Activated naive CD8-positive, alpha-beta T cell treated with anti-CD3 and anti-CD28 coated beads for 36 hours (primary cell): ENCODE measurements around the gene SCNN1A. TPM values are rescaled to one million over a fixed set of nuclear protein-coding genes. Genes with fewer than 3 reads are reported as not detected.
A peak's percentile ranks its signal among the peaks of the same experiment; 100 is the strongest.

Source experiments
- DNase-seq: peaks from one replicate; pipeline ENCODE4 v3.0.0; 2021
- H3K27ac Mint-ChIP-seq: one replicate; pipeline ENCODE4 v1.8.0; 2022; ENCODE audit warnings: mild to moderate bottlenecking, moderate library complexity, mixed read lengths
- H3K27me3 Mint-ChIP-seq: one replicate; pipeline ENCODE4 v1.8.0; 2022; ENCODE audit warnings: mild to moderate bottlenecking, mixed read lengths
- H3K36me3 Mint-ChIP-seq: one replicate; pipeline ENCODE4 v1.8.0; 2021; ENCODE audit warnings: mild to moderate bottlenecking, mixed read lengths
- H3K4me1 Mint-ChIP-seq: one replicate; pipeline ENCODE4 v1.8.0; 2021; ENCODE audit warnings: mixed read lengths
- H3K4me3 Mint-ChIP-seq: one replicate; pipeline ENCODE4 v1.8.0; 2022; ENCODE audit warnings: mild to moderate bottlenecking, moderate library complexity, mixed read lengths
- H3K9me3 Mint-ChIP-seq: one replicate; pipeline ENCODE4 v1.8.0; 2022; ENCODE audit warnings: mixed read lengths
- total RNA-seq, 2 experiments: library from RNA; stranded (reverse); gene quantifications; one replicate each; pipeline ENCODE4 v1.2.3, GENCODE V29; 2021

The SCNN1A gene
- total RNA-seq, 2 experiments from 2014 or later = 2.7 to 3.7 TPM

DNA sequence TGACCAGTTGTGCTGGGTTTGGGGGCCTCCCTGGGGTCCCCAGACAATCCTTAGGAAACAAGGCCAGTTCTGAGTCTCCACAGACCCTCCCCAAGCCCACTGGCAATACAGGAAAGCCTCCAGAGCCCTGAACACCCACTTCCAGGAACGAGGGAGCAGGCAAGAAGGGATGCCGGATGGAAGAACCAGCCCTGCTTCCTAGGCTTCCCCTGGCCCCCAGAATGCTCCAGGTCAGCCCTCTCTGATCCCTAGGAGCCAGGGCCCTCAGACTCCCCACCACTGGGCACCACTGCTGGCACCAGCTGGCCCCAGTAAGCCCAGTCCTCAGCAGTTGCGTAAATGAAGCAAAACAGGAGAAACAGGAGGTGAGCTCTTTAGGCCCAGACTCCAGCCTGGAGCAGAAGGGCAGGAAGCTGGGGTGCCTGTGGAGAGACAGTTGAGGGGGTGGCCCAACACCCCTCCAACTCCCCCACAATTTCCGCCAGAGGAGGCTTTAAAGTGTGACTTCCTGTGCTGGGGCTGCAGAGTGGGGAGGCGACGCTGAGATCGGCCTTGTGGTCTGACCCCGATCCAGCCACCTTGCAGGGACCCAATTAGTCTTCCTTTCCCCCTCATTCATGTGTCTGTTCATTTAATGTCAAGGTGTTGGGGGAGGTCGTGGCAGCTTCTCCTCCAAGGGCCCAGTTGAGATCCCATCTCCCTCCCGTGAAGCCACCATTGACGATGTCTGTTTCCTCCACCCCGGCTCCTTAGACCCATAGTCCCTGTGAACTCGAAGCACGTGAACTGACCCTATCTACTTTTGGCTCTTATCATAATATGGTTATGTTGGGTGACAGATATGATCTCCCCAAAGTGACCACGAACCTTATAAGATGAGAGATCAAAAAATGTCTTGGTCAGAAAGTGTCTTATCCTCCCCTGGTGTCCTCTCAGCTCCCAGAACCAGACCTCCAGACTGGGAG is 38.2 kb downstream of the SCNN1A start:
- no peaks in the 10 kb centered on the region for H3K27me3 Mint-ChIP-seq
- peaks cover 47% of the 10 kb centered on the region for H3K4me1 Mint-ChIP-seq
- peaks cover 30% of the 10 kb centered on the region for H3K36me3 Mint-ChIP-seq
- DNase-seq = peak; percentile 61
- H3K9me3 Mint-ChIP-seq = no peaks in the 10 kb centered on the region
- H3K4me3 Mint-ChIP-seq = no peak overlapping the region
- no peak overlapping the region for H3K27ac Mint-ChIP-seq

DNA sequence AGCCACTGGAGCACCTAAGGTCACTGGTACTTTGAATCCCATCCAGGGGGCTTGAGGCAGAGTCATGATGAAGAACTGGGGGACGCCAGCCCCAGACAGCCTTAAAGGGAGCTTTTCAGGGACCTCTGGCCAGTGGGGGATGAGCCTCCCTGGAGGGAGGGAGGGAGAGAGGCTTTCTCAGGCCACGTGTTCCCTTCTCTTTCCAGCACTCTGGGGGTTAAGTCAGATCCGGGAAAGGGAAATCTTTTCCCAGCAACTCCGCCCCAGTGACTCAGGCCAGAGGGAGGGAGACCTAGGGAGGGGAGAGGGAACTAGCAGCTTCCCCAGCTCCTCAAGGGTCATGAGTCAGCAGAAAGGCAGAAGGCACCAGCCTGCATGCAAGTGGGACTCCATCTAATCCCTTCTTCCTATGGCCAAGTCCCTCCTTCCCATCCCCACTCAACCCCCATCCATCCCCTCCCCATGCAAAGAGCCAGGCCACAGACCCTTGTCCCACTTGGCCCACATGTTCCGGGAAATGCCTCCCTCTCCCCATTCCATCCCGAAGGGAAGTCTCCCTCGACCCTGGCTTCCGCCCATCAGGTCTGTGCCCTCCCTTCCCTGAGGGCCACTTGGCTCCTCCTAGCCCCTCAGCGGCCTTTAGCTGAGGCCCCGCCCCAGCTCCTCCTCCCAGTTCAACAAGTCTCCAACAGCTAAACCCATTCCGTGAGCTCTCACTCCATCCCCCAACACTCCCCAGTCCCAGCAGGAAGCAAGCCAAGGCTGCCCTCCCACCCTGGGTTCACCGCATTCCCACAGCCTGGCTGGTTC is 39.1 kb downstream of the SCNN1A start:
- peaks cover 33% of the 10 kb centered on the region for H3K36me3 Mint-ChIP-seq
- no peak overlapping the region for H3K27ac Mint-ChIP-seq
- no peaks in the 10 kb centered on the region for H3K27me3 Mint-ChIP-seq
- DNase-seq = peak; percentile 71
- H3K4me1 Mint-ChIP-seq = peaks cover 48% of the 10 kb centered on the region
- H3K4me3 Mint-ChIP-seq = no peak overlapping the region
- no peaks in the 10 kb centered on the region for H3K9me3 Mint-ChIP-seq

DNA sequence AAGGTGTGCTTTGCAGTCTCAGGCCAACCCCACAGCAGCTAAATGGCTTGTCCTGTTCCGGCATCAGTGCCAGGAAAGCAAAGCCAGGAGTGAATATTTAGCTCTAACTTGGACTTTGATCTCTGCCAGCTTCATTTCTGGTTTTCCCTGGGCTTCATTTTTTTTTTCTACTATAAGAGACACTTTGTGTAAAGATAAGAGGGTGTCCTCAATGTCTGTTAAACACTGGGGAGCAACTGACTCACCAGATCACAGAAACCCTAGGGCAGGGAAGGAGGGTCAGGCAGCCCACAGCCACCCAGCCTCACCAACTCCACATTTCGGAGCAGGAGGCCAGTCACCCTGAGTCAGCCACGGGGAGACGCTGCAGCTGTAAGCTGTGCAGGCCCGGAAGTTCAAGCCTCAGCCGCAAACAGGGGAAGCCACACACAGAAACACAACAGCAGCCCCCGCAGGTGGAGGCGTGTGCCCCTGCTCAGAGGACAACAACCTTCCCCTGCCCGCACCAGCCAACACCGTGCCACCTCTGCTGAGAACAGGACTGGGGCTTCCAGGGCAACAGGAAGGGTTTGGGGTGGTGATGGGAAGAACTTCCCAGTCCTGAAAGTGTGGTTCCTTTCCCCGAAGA is 39.8 kb downstream of the SCNN1A start:
- Mint-ChIP-seq H3K4me3 (no peak overlapping the region), H3K36me3 (peaks cover 34% of the 10 kb centered on the region), H3K4me1 (peaks cover 49% of the 10 kb centered on the region), H3K9me3 (no peaks in the 10 kb centered on the region), H3K27me3 (no peaks in the 10 kb centered on the region), H3K27ac (no peak overlapping the region)
- peak; percentile 89 for DNase-seq

DNA sequence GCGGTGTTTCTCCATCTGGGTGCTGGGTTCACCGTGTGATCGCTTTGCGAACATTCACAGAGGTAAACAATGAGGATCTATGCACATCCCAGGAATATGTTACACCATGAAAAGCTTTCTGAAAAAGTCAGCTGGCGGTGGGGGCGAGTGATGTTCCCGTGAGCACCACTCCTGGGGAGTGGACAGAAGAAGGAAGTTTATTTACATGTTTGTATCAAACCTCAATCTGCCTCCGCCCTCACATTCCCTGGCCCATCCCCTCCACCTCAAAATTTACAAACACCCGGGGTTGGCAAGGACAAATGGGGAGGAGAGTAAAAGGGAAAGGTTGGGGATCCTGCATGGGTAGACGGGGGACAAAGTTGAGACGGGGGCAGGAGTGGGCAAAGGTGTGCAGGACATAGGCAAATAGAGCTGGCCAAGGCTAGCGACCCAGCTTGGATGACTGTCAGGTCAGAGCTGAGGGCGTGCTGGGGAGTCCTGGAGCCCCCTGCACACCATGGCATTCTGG is 40.4 kb downstream of the SCNN1A start:
- no peak for DNase-seq
- H3K9me3 Mint-ChIP-seq = no peaks in the 10 kb centered on the region
- H3K4me3 Mint-ChIP-seq = no peak overlapping the region
- H3K27me3 Mint-ChIP-seq = no peaks in the 10 kb centered on the region
- peaks cover 38% of the 10 kb centered on the region for H3K36me3 Mint-ChIP-seq
- no peak overlapping the region for H3K27ac Mint-ChIP-seq
- peaks cover 52% of the 10 kb centered on the region for H3K4me1 Mint-ChIP-seq

DNA sequence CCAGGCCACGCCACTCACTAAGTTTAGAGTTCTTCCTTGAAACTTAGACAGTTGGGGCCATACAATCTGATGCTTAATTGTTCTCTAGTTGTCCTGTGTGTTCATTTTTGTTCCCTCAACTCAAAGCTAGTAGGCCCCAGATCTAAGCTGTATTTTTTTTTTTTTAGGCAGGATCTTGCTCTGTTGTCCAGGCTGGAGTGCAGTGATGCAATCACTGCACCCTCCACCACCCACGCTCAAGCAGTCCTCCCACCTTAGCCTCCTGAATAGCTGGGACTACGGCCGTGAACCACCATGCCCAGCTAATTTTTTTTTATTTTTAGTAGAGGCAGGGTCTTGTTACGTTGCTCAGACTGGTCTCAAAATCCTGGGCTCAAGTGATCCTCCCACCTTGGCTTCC is 41.0 kb downstream of the SCNN1A start:
- peak overlapping the region; percentile 76 for H3K27ac Mint-ChIP-seq
- H3K9me3 Mint-ChIP-seq = no peaks in the 10 kb centered on the region
- H3K36me3 Mint-ChIP-seq = peaks cover 42% of the 10 kb centered on the region
- no peak for DNase-seq
- H3K4me3 Mint-ChIP-seq = peak overlapping the region; percentile 59
- H3K27me3 Mint-ChIP-seq = no peaks in the 10 kb centered on the region
- H3K4me1 Mint-ChIP-seq = peaks cover 52% of the 10 kb centered on the region

DNA sequence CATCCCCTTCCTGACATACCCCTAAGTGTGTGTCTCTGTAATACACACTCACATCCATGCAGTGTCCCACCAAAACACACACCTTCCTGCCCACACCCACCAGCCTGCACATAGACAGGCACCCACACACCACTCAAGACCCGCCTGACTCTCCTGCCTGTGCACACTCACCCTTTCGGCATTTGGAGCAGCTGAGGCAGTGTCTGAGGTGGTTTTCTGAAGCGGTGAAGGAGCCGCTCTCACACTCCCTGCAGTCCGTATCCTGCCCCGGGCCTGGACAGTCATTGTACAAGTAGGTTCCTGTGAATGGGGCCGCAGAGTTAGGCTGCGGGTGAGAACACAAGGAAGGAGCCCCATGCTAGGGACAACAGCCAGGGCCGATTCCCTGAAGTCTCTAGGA is 41.8 kb downstream of the SCNN1A start:
- H3K4me1 Mint-ChIP-seq = peaks cover 52% of the 10 kb centered on the region

DNA sequence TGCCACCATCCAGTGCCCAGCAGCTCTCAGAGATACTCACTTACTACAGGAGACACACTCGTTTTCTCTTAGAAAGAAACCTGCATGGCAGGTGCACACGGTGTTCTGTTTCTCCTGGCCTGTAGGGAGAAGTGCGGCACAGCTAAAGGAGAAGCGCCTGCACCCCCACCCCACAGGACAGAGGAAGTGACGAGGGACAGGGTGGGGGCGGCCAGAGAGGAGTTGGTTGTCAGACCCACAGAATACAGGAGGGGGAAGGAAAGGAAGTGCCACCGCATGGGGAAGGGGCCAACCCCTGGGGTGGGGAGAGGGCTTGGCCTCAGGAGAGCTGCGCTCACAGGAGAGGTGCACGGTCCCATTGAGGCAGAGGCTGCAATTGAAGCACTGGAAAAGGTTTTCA is 42.3 kb downstream of the SCNN1A start:
- peak; percentile 44 for DNase-seq
- peaks cover 53% of the 10 kb centered on the region for H3K4me1 Mint-ChIP-seq
- peak overlapping the region; percentile 76 for H3K27ac Mint-ChIP-seq
- H3K36me3 Mint-ChIP-seq = peaks cover 42% of the 10 kb centered on the region
- peak overlapping the region; percentile 59 for H3K4me3 Mint-ChIP-seq
- no peaks in the 10 kb centered on the region for H3K27me3 Mint-ChIP-seq
- H3K9me3 Mint-ChIP-seq = no peaks in the 10 kb centered on the region

More for the DNA sequence above, 41.8 kb downstream of the SCNN1A start:
- Mint-ChIP-seq H3K27ac (peak overlapping the region; percentile 76), H3K9me3 (no peaks in the 10 kb centered on the region), H3K4me3 (peak overlapping the region; percentile 59), H3K27me3 (no peaks in the 10 kb centered on the region), H3K36me3 (peaks cover 42% of the 10 kb centered on the region)
- DNase-seq = peak; percentile 52

DNA sequence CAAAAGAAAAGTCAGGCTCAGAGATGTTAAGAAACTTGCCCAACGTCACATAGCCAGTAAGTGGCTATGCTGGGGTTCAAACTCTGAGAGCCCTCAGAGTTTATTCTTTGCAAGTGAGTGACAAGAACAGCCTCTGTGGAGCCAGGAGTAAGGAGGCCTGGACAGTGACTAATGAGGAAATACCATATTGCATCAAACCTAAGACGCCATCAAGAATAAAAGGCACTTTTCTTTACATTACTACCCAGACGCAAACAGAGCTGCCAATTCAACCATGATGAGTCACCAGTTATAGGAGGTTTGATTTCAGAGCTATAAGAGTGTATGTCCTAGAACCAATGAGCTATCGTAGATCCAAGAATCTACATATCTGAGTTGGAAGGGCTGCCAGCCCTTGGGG is 42.9 kb downstream of the SCNN1A start:
- Mint-ChIP-seq H3K27ac (peak overlapping the region; percentile 76), H3K36me3 (peaks cover 42% of the 10 kb centered on the region)
- DNase-seq = no peak

DNA sequence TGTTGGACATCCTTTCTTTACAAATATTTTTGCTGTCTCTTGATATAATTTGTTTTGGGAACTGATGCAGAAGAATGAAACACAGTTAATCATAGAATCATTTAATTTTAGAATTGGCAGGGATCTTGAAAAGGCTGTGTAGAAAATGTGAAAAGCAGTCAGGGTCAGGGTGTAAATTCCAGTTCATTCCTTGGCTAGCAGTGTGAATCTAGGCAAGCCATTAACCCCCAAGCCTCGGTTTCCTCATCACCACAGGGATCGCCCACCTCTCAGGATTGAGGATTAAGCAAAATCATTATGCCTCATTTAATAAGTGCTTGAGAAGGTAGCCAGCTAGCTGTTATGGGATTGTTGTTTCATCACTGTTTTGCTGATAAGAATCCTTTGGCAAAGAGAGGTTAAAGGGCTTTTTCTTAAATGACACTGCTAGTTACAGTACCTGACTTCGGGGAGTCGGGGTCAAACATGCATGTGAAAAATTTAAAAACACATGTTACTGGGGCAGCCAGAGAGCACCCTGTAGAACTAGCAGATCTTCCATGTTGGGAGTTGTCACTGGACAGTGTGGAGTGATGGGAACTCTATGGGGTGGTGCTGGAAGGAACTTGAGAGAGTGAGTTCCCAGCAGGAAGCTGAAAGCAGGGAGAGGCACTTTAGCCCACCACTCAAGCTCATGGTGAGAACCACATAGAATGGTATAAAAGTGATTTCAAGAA is 44.2 kb downstream of the SCNN1A start:
- H3K36me3 Mint-ChIP-seq = peaks cover 42% of the 10 kb centered on the region
- peak overlapping the region; percentile 73 for H3K27ac Mint-ChIP-seq
- peaks cover 56% of the 10 kb centered on the region for H3K4me1 Mint-ChIP-seq
- H3K4me3 Mint-ChIP-seq = no peak overlapping the region
- no peak for DNase-seq
- H3K27me3 Mint-ChIP-seq = no peaks in the 10 kb centered on the region
- H3K9me3 Mint-ChIP-seq = no peaks in the 10 kb centered on the region

More for the DNA sequence above, 42.9 kb downstream of the SCNN1A start:
- H3K4me3 Mint-ChIP-seq = peak overlapping the region; percentile 59
- H3K27me3 Mint-ChIP-seq = no peaks in the 10 kb centered on the region
- H3K9me3 Mint-ChIP-seq = no peaks in the 10 kb centered on the region
- H3K4me1 Mint-ChIP-seq = peaks cover 55% of the 10 kb centered on the region

DNA sequence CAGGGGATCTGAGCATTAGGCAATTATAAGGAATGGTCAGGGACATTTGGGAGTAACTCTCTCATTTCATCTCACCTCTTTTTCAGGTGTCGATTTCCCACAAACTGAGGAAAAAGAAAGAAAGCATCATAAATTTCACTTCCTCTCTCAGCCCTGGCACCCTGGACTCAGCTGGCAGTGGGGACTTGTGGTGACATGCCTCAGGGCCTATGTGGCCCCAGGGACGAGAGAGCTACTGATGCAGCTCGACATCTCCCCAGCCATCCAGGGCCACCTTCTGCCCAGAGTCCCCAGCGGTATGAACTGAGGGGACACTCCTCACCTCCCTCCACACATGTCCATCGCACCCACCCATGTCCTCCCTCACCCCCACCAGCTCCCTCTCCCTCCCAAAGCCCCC is 45.2 kb downstream of the SCNN1A start:
- H3K36me3 Mint-ChIP-seq = peaks cover 42% of the 10 kb centered on the region
- peaks cover 53% of the 10 kb centered on the region for H3K4me1 Mint-ChIP-seq
- no peaks in the 10 kb centered on the region for H3K27me3 Mint-ChIP-seq
- no peaks in the 10 kb centered on the region for H3K9me3 Mint-ChIP-seq
- no peak for DNase-seq
- H3K27ac Mint-ChIP-seq = peak overlapping the region; percentile 63
- no peak overlapping the region for H3K4me3 Mint-ChIP-seq

DNA sequence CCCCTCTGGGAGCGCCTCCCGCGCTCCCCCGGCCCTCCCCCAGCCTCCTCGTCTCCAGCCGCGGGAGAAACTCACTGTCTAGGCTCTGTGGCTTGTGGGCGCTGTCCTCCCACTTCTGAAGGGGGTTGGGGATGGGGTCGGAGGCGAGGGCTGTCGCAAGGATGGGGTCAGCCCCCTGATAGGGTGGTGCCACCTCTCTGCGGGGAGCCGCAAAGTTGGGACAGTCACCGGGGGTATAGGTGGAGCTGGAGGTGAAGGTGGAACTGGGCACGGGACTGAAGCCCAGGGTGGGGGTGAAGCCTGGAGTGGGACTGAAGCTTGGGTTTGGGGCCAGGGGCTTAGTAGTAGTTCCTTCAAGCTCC is 45.7 kb downstream of the SCNN1A start:
- no peaks in the 10 kb centered on the region for H3K27me3 Mint-ChIP-seq
- peaks cover 53% of the 10 kb centered on the region for H3K4me1 Mint-ChIP-seq
- H3K9me3 Mint-ChIP-seq = no peaks in the 10 kb centered on the region
- no peak for DNase-seq
- peak overlapping the region; percentile 63 for H3K27ac Mint-ChIP-seq
- H3K36me3 Mint-ChIP-seq = peaks cover 38% of the 10 kb centered on the region
- no peak overlapping the region for H3K4me3 Mint-ChIP-seq

DNA sequence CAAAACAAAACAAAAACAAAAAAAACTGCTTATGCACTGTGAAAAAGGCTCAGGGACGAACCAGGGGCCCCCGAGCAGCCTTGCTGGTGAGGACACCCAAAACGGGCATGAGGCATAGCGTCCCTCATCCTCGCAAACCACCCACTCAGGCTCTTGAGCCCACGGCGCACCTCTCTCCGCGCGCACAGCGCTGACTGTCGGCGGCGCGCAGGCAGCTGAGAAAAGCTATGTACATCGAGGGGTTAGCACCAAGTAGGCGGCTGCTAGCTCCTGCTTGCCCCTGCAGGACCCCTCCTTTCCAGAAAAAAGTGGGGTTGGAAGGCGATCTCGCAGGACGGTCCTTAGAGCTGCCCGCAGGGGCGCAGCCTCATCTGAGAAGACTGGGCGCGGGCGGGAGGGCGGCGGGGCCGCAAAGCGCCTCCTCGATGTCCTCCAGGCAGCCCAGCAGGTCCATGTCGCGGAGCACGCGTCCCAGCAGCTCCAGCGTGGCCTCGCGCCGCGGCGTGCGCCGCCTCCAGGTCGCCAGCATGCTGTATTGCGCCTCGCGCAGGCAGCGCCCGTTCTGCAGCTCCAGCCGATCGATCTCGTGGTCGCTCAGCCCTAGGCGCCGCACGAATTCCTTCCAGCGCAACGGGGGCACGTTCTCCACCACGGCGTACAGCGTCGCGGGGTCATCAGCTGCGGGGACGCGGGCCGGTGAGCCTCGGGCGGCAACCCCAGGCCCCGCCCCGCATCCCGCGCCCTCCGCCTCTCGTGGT is 46.2 kb downstream of the SCNN1A start:
- DNase-seq = no peak
- H3K27me3 Mint-ChIP-seq = no peaks in the 10 kb centered on the region
- no peak overlapping the region for H3K4me3 Mint-ChIP-seq
- H3K27ac Mint-ChIP-seq = no peak overlapping the region
- H3K9me3 Mint-ChIP-seq = no peaks in the 10 kb centered on the region
- peaks cover 36% of the 10 kb centered on the region for H3K36me3 Mint-ChIP-seq
- H3K4me1 Mint-ChIP-seq = peaks cover 54% of the 10 kb centered on the region

DNA sequence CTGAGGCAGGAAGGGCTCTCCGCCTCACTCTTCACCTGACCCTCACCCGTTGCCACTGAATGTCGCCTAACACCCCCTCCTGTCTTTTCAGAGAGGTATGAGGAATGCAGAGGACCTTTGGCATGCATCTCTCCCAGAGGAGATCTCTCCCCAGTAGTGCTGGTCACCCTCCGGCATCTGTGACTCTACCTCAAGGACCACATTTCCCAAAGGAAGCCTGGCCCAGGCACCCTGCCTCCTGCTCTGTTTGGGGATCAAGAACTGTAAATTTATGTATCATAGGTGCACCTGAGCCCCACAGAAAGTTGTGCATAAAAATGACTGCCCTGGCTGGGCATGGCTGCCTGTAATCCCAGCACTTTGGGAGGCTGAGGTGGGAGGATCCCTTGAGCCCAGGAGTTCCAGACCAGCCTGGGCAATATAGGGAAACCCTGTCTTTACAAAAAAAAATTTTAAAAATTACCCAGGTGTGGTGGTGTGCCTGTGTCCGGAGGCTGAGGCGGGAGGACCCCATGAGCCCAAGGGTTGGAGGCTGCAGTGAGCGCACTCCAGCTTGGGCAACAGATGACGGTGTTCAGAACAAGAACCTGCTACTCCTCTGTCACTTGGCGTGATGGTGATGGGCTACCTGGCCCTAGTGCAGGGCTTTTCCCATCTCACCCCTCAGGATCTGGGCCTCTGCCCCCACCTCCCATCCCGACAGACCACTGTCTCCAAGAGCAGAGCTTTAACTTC is 47.2 kb downstream of the SCNN1A start:
- no peak for DNase-seq
- Mint-ChIP-seq H3K36me3 (peaks cover 28% of the 10 kb centered on the region), H3K27me3 (no peaks in the 10 kb centered on the region), H3K4me3 (no peak overlapping the region), H3K9me3 (no peaks in the 10 kb centered on the region), H3K27ac (no peak overlapping the region), H3K4me1 (peaks cover 51% of the 10 kb centered on the region)
